Hepatocyte (in vitro differentiated cells): ENCODE measurements around the gene HOXB3. TPM values are rescaled to one million over a fixed set of nuclear protein-coding genes. Genes with fewer than 3 reads are reported as not detected.

ENCODE experiments used
- DNase-seq: peaks from one replicate; pipeline ENCODE4 v3.0.0-alpha.2; 2016; ENCODE audit warnings: low spot score
- H2AFZ ChIP-seq: fragments of 200-600 bp; sonication (generic); 2 replicates; pipeline ENCODE4 v1.6.0; 2016; ENCODE audit warnings: antibody characterized with exemption, mild to moderate bottlenecking
- H3K27ac ChIP-seq: fragments of 200-600 bp; sonication (generic); 2 replicates; pipeline ENCODE4 v1.5.1; 2016; ENCODE audit warnings: mild to moderate bottlenecking
- H3K27me3 ChIP-seq: fragments of 200-600 bp; sonication (generic); 2 replicates; pipeline ENCODE4 v1.6.1; 2016
- H3K36me3 ChIP-seq: fragments of 200-600 bp; sonication (generic); replicated peaks from 2 replicates; pipeline ENCODE4 v1.5.1; 2016; ENCODE audit warnings: low read depth; ENCODE audit not compliant: insufficient read depth
- H3K4me1 ChIP-seq: fragments of 200-600 bp; sonication (generic); 2 replicates; pipeline ENCODE4 v1.5.1; 2016; ENCODE audit warnings: mild to moderate bottlenecking, moderate library complexity; ENCODE audit not compliant: insufficient read depth
- H3K4me2 ChIP-seq: fragments of 200-600 bp; sonication (generic); 2 replicates; pipeline ENCODE4 v1.6.0; 2016
- H3K4me3 ChIP-seq: fragments of 200-600 bp; sonication (generic); 2 replicates; pipeline ENCODE4 v1.5.1; 2016; ENCODE audit warnings: mild to moderate bottlenecking
- H3K79me2 ChIP-seq: fragments of 200-600 bp; sonication (generic); 2 replicates; pipeline ENCODE4 v1.6.0; 2017; ENCODE audit warnings: mild to moderate bottlenecking
- H3K9me2 ChIP-seq: fragments of 200-600 bp; sonication (generic); replicated peaks from 2 replicates; pipeline ENCODE4 v1.6.0; 2017; ENCODE audit warnings: mild to moderate bottlenecking; ENCODE audit not compliant: insufficient read depth
- H3K9me3 ChIP-seq: fragments of 200-600 bp; sonication (generic); 2 replicates; pipeline ENCODE4 v1.5.1; 2016; ENCODE audit warnings: low read depth, mild to moderate bottlenecking
- H4K20me1 ChIP-seq: fragments of 200-600 bp; sonication (generic); 2 replicates; pipeline ENCODE4 v1.6.0; 2016; ENCODE audit warnings: mild to moderate bottlenecking; ENCODE audit not compliant: insufficient read depth, poor library complexity, severe bottlenecking
- EZH2 ChIP-seq: fragments of 200-600 bp; sonication (generic); IDR thresholded peaks from 2 replicates; pipeline ENCODE4 v1.6.1; 2016; ENCODE audit warnings: antibody characterized with exemption, mild to moderate bottlenecking, borderline replicate concordance
- EZH2phosphoT487 ChIP-seq: fragments of 200-600 bp; sonication (generic); IDR thresholded peaks from one replicate; pipeline ENCODE4 v1.6.1; 2018; ENCODE audit warnings: antibody characterized with exemption, mild to moderate bottlenecking, low read depth, moderate library complexity; ENCODE audit not compliant: unreplicated experiment, severe bottlenecking
- WGBS: methylation state at CpG from one replicate; pipeline ENCODE4 v1.1.6; 2016; ENCODE audit warnings: low lambda C conversion rate; ENCODE audit errors: missing lambda C conversion rate; 5-methylcytosine and 5-hydroxymethylcytosine counted together
- polyA plus RNA-seq: library from polyadenylated mRNA; unstranded; fragments of >200 nt; fragmentation: Nextera tagmentation; extraction: Ambion mirVana; gene quantifications from 2 replicates; pipeline ENCODE4 v1.2.1, GENCODE V29; 2016
- total RNA-seq: library from RNA; depleted of rRNA; stranded (reverse); fragments of >200 nt; gene quantifications from 2 replicates; pipeline ENCODE4 v1.2.3, GENCODE V29; 2014
- TF ChIP-seq, protein P1 (sequence below): fragments of 200-600 bp; sonication (generic); IDR thresholded peaks from 2 replicates; pipeline ENCODE4 v1.5.1; 2016; ENCODE audit warnings: antibody characterized with exemption, mild to moderate bottlenecking; ENCODE audit not compliant: poor library complexity

Gene HOXB3
- total and polyA plus RNA-seq, 2 experiments from 2014 or later = 1.8 to 5.9 TPM

DNA sequence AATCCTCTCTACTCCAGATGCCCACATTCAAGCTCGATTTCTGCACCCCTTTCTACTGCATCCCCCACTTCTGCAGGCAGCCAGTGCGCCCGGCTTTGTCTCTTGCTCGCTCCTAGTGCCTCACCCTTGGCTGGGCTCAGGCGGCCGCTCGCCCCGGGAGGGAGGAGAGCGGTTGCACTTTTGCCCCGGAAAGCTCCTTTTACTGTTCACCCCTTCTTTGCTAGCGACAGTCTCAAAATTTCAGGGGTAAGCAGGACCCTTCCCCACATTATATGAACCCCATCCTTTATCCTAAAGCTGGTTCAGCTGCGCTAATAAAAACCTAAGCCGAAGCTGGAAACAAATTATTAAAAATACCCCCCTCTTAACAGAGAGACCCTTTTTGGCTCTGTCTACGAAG is 2.5 kb upstream of the HOXB3 start:
- no peaks in the 10 kb centered on the region for H3K79me2 ChIP-seq
- no peak overlapping the region for H2AFZ ChIP-seq
- no peaks in the 10 kb centered on the region for H4K20me1 ChIP-seq
- peaks cover 94% of the 10 kb centered on the region for H3K27me3 ChIP-seq
- no peaks in the 10 kb centered on the region for H3K9me2 ChIP-seq
- peak overlapping the region; percentile 92 for H3K4me2 ChIP-seq
- H3K27ac ChIP-seq = peak overlapping the region; percentile 57
- WGBS = 17% methylated on average over 13 of the region's 14 CpGs
- DNase-seq = no peak
- no peak overlapping the region for H3K4me3 ChIP-seq
- H3K4me1 ChIP-seq = no peaks in the 10 kb centered on the region
- no peaks in the 10 kb centered on the region for H3K36me3 ChIP-seq
- H3K9me3 ChIP-seq = no peaks in the 10 kb centered on the region
- TF ChIP-seq EZH2phosphoT487 (peak; percentile 26), EZH2 (peak; percentile 34)
- TF ChIP-seq, protein P1, sequence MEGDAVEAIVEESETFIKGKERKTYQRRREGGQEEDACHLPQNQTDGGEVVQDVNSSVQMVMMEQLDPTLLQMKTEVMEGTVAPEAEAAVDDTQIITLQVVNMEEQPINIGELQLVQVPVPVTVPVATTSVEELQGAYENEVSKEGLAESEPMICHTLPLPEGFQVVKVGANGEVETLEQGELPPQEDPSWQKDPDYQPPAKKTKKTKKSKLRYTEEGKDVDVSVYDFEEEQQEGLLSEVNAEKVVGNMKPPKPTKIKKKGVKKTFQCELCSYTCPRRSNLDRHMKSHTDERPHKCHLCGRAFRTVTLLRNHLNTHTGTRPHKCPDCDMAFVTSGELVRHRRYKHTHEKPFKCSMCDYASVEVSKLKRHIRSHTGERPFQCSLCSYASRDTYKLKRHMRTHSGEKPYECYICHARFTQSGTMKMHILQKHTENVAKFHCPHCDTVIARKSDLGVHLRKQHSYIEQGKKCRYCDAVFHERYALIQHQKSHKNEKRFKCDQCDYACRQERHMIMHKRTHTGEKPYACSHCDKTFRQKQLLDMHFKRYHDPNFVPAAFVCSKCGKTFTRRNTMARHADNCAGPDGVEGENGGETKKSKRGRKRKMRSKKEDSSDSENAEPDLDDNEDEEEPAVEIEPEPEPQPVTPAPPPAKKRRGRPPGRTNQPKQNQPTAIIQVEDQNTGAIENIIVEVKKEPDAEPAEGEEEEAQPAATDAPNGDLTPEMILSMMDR = no peak

DNA sequence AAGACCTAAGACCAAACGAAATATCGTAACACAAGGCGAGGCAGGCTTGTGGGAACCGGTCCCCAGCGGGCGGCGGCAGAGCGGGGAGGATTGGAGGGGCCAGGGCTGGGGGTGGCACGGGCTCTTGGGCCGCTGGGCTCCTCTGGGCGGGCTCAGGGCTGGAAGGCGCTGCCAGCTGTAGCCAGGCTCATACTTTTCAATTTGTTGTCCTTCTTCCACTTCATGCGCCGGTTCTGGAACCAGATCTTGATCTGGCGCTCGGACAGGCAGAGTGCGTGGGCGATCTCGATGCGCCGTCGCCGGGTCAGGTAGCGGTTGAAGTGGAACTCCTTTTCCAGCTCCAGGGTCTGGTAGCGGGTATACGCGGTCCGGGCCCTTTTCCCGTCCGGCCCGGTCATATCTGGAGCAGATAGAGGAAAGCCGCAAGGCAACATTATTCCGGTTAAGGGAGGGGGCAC is 2.0 kb upstream of the HOXB3 start:
- no peak overlapping the region for H3K27ac ChIP-seq
- no peak overlapping the region for H2AFZ ChIP-seq
- H3K9me2 ChIP-seq = no peaks in the 10 kb centered on the region
- 16% methylated on average over 32 of the region's 33 CpGs for WGBS
- peaks cover 94% of the 10 kb centered on the region for H3K27me3 ChIP-seq
- no peaks in the 10 kb centered on the region for H3K4me1 ChIP-seq
- H3K9me3 ChIP-seq = no peaks in the 10 kb centered on the region
- TF ChIP-seq EZH2phosphoT487 = no peak
- TF ChIP-seq, protein P1 = no peak
- peak; percentile 1 for TF ChIP-seq EZH2
- H3K4me2 ChIP-seq = peak overlapping the region; percentile 92
- no peaks in the 10 kb centered on the region for H3K36me3 ChIP-seq
- no peak overlapping the region for H3K4me3 ChIP-seq
- no peaks in the 10 kb centered on the region for H4K20me1 ChIP-seq
- no peak for DNase-seq
- peaks cover 3% of the 10 kb centered on the region for H3K79me2 ChIP-seq

DNA sequence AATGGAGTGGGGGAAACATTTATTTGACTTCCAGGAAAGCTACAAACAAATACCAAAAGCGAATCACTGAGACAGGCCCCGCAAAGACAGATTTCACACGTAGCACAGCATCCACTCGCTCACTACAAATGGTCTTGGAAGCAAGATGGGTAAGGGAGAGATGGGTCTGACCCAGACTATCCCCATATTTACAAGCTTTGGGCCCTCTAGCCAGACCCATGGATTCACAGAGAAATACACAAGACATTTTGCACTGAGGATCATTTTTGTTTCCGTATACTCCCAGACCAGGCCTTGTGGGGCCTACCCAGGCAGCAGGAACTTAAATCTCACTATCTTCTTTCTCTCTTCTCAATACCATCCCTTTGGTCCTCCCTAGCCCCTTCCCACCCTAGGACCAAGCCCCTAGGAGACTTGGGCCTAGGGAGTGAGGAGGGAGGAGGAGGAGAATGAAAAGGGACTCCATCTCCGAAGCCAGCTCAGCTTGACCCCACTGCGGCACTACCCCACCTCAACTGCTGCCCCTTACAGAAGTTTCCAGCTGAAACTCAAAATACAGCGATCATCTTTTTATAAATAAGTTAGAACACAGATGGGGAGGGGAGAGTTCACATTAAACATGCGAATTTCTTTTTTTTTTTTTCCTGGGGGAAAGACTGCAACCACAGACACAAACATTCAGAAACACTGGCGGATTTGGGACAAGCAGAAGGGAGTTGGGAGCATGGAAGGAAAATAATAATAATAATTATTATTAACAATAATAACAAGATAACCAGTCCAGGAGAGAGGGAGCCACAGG is 1.4 kb upstream of the HOXB3 start:
- H3K4me2 ChIP-seq = peak overlapping the region; percentile 92
- H2AFZ ChIP-seq = no peak overlapping the region
- H3K36me3 ChIP-seq = no peaks in the 10 kb centered on the region
- WGBS = 83% methylated on average over 10 of the region's 10 CpGs
- TF ChIP-seq, protein P1 = no peak
- TF ChIP-seq EZH2 (no peak), EZH2phosphoT487 (no peak)
- H3K4me3 ChIP-seq = no peak overlapping the region
- H3K79me2 ChIP-seq = peaks cover 9% of the 10 kb centered on the region
- H4K20me1 ChIP-seq = no peaks in the 10 kb centered on the region
- H3K9me3 ChIP-seq = no peaks in the 10 kb centered on the region
- H3K27ac ChIP-seq = peak overlapping the region; percentile 37
- peaks cover 94% of the 10 kb centered on the region for H3K27me3 ChIP-seq
- no peak for DNase-seq
- H3K4me1 ChIP-seq = no peaks in the 10 kb centered on the region
- no peaks in the 10 kb centered on the region for H3K9me2 ChIP-seq
